HG03064 (cell line): Measurements from ENCODE around the gene NALCN.

Experiments
- ATAC-seq: cut with Tn5 transposase; IDR thresholded peaks from one replicate; pipeline ENCODE4 v1.9.1; 2021; ENCODE audit warnings: low read depth; ENCODE audit not compliant: unreplicated experiment

NALCN gene

GRCh38 chr13:101415358-101416174 lies 742 bp downstream of the NALCN start:
- no peak for ATAC-seq

DNA sequence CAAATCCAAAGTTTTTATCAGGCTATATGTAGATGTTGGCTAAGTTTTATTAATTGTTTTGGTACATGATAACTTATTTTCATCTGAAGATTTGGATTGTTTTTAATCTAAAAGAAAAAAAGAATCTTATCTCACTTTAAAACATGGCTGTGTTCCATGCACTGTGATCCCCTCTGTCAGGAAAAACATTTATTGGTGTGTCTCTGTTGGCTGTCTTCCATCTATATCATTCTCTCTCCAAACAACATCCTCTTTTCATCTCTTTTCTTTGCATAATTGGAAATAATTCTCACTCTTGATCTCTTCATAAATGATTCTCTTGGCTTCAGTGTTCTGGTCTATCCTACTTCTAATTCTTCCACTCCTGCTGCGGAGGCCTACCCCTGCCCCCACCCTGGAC lies 4.2 kb downstream of the NALCN start:
- ATAC-seq = no peak

- ATAC-seq = no peak
Observed at GRCh38 chr13:101408992-101409656, 7.2 kb downstream of the NALCN start.

DNA sequence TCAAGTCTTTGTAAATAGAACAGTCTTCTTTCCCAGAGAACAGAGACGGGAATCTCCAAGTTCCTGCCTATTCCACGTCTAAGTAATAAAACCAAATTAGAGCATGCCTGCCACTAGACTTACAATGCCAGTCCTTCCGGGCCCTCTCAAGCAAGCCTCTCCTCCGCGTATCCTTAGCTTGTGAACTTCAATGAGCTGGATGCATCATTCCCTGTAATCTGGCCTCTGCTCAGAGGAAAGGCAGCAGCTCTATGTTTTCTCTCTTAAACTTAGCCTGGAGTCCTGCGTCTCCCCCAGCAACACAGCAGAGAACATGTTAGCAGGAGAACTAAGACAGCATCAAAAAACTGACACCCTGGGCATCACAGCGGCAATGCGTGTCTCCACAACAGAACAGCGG lies 8.2 kb downstream of the NALCN start:
- ATAC-seq = no peak

DNA sequence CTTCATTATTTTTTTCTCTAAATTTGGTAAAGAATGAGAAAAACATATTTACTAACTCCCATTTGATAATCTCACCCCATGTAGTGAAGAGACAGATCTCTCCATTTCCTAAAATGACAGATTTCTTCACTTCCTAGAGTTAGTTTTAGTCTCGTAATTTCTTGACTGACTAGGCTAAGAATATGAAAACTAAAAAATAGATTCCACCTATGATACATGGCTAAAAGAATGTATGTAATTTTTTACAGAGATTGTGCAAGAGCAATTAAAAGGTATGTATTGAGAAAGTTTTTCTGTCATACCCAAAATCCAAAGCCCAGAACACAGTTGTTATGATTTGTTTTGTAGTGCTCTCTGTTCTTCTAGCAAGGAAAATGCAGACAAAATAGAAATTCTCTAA lies 9.5 kb downstream of the NALCN start:
- ATAC-seq = no peak

- ATAC-seq = no peak
Observed at GRCh38 chr13:101401196-101401595, 15.1 kb downstream of the NALCN start.

- ATAC-seq = no peak
Observed at GRCh38 chr13:101399365-101399764, 16.9 kb downstream of the NALCN start.

- no peak for ATAC-seq
Observed at GRCh38 chr13:101398920-101399319, 17.4 kb downstream of the NALCN start.

- no peak for ATAC-seq
Observed at GRCh38 chr13:101398191-101398590, 18.1 kb downstream of the NALCN start.

DNA sequence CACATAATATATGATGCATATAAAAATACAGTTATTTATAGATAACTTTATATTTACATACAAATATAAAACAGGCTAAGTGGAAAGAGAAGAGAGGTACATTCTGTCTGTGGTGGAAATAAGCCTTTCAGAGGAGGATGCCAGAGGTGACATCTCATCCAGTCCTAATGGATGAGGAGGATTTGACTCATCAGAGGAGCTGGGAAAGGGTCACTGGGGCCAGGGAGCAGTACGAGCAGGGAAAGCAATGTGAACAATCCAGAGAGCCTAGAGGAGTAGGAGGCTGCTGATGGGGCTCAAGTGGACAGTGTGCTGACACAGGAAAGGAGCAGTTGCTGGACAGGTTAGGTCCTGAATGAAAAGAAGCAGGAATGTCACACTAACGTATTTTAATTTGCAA lies 18.6 kb downstream of the NALCN start:
- no peak for ATAC-seq

DNA sequence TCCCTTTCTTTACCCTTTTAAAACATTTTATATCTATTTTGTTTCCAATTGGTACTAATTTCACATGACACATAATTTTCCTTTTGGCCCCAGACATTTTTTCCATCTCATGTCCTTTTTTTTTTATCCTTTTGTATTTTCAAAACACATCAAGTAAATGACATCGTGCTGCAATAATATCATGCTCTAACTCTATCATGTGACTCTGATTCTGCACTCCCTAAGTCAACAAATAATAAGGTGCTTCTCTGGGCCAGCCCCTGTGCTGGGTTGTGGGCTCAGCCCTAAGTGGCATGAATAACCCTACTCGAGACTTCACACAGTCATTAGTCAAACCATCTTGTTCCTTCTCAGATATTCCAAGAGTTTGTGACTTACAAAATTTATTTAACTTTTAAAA lies 21.7 kb downstream of the NALCN start:
- no peak for ATAC-seq

DNA sequence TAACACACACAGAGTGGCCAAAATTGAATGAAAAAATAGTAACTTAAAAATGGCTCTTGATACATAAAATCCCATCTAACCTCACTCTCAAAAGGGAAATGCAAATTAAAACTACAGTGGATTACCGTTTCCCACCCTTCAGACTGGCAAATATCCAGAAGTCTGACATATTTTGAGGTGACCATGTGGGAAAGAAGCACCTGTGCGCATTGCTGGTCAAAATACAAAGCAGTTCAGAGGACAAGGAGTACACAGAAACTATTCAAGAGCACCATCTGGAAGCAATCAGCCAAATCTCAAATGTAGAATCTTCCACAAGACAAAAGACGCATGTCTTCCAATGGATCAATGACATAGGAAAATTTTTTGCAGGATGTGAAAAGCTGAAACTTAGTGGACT lies 23.2 kb downstream of the NALCN start:
- no peak for ATAC-seq

DNA sequence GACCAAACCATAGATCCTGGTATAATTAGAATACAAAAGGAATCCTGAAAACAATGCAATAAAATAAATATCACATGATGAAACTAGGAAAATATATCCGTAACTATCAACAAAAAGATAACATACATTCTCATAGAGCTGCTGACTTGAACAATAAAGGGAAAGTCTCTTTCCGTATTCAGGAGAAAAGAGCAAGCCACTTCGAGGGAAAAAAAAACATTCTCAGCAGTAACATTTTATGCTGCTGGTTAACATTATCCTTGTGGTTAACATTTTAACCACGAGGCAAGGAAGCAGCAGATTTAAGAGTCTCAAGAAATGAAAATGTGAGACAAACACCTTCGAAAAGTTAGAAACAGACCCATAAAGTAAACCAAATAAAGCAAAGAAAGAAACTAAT lies 25.8 kb downstream of the NALCN start:
- ATAC-seq = no peak

GRCh38 chr13:101384929-101385328 lies 31.4 kb downstream of the NALCN start:
- ATAC-seq = no peak

- ATAC-seq = no peak
Observed at GRCh38 chr13:101383595-101383994, 32.7 kb downstream of the NALCN start.

DNA sequence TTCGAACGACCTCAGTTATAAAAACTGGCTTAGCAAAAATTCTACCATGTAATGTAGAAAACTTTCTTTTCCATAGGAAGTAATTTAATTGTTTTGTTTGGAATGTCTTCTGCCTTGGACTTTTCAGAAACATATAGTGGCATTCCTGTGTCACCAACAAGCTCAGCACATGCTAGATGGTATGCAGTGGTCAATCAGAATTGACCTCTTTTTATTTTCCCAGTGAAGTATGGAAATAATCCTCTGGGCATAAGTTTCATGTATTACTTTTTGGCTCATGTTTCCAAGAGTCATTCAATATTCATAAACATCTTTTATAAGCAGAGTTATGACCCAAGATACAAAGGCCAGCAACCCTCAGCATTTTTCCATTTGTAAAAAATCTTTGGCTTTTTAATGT lies 33.6 kb downstream of the NALCN start:
- ATAC-seq = no peak

DNA sequence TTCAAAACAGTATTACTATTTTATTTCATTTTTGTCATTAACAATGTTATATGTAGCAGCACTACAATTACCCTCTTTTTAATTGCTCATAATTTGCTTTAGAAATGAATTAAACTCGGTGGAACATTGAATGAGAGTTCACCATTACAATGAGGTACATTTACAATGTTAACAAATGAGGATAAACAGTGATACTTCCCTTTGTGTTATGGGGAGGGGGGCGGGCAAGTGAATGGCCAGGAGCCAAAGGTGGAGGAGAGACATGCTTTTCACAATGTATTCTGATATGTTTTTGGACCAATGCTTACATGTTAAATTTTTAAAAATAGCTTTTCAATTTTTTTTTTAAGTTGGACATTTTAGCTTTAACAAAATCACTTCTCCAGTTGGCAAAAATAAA lies 34.2 kb downstream of the NALCN start:
- no peak for ATAC-seq

GRCh38 chr13:101360525-101360924 lies 55.8 kb downstream of the NALCN start:
- ATAC-seq = no peak

DNA sequence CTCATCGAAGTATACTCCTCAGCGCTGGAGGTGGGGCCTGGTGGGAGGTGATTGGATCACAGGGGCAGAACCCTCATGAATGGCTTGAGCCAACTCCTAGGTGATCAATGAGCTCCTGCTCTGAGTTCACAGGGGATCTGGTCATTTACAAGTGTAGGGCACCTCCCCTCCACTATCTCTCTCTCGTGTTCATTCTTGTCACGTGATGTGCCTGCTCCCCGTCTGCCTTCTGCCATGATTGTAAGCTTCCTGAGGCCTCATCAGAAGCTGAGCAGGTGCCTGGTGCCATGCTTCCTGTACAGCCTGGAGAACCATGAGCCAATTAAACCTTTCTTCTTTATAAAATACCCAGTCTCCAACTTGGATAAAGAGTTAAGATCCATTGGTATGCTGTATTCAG lies 61.4 kb downstream of the NALCN start:
- ATAC-seq = no peak

- ATAC-seq = no peak
Observed at GRCh38 chr13:101346942-101347728, 69.2 kb downstream of the NALCN start.

GRCh38 chr13:101346161-101346560 lies 70.1 kb downstream of the NALCN start:
- no peak for ATAC-seq
